PC-3 (cell line): Measurements from ENCODE around the gene CCNY. TPM values are rescaled to one million over a fixed set of nuclear protein-coding genes. Genes with fewer than 3 reads are reported as not detected.

ENCODE experiments used
- ATAC-seq: fragments of 200-7000 bp; cut with Tn5 transposase; 2 replicates; pipeline ENCODE4 v1.9.1; 2020; ENCODE audit warnings: mild to moderate bottlenecking, moderate library complexity
- Bru-seq: library from RNA; stranded (reverse); fragments of 400-500 nt; gene quantifications from one replicate; lab custom pipeline; 2021; lab: Mats Ljungman, UMichigan
- BruChase-seq, 2 experiments: library from RNA; stranded (reverse); fragments of 400-500 nt; gene quantifications; one replicate each; lab custom pipeline; 2021; lab: Mats Ljungman, UMichigan
- BruUV-seq: library from RNA; stranded (reverse); fragments of 400-500 nt; replicated peaks from 2 replicates; lab custom pipeline; 2021; lab: Mats Ljungman, UMichigan
- CTCF ChIA-PET: fragments of 300-600 bp; sonication (Branson Sonifier 250); formaldehyde crosslinking; loops from one replicate; lab custom pipeline; 2022; ENCODE audit warnings: antibody characterized with exemption; lab: Charles Lee
- POLR2A ChIA-PET: fragments of 300-600 bp; sonication (Branson Sonifier 250); formaldehyde crosslinking; loops from one replicate; lab custom pipeline; 2022; ENCODE audit warnings: antibody characterized with exemption; ENCODE audit not compliant: unreplicated experiment; lab: Charles Lee
- DNase-seq: peaks from one replicate; pipeline ENCODE4 v3.0.0-alpha.2; 2015
- H2AFZ ChIP-seq: fragments of 300-600 bp; sonication (generic); 2 replicates; pipeline ENCODE4 v1.6.0; 2016; ENCODE audit warnings: antibody characterized with exemption, low read length
- H3F3A ChIP-seq: fragments of 300-600 bp; sonication (generic); one replicate; pipeline ENCODE4 v1.6.0; 2017; ENCODE audit warnings: antibody characterized with exemption, low read length, control low read depth, mild to moderate bottlenecking; ENCODE audit not compliant: unreplicated experiment
- H3K27ac ChIP-seq: fragments of 300-600 bp; sonication (generic); 2 replicates; pipeline ENCODE4 v1.5.1; 2016; ENCODE audit warnings: mild to moderate bottlenecking, low read length
- H3K27me3 ChIP-seq: fragments of 300-600 bp; sonication (generic); 2 replicates; pipeline ENCODE4 v1.6.1; 2016; ENCODE audit warnings: low read length, mixed read lengths
- H3K36me3 ChIP-seq: fragments of 300-600 bp; sonication (generic); 2 replicates; pipeline ENCODE4 v1.6.1; 2016; ENCODE audit warnings: low read depth, mixed run types, low read length, mixed read lengths
- H3K4me1 ChIP-seq: fragments of 300-600 bp; sonication (generic); 2 replicates; pipeline ENCODE4 v1.5.1; 2016; ENCODE audit warnings: low read length; ENCODE audit not compliant: insufficient read depth
- H3K4me2 ChIP-seq: fragments of 300-600 bp; sonication (generic); 2 replicates; pipeline ENCODE4 v1.6.0; 2016; ENCODE audit warnings: low read length
- H3K4me3 ChIP-seq: fragments of 300-600 bp; sonication (generic); 2 replicates; pipeline ENCODE4 v1.5.1; 2016; ENCODE audit warnings: mild to moderate bottlenecking, low read length, mixed read lengths
- H3K79me2 ChIP-seq: fragments of 300-600 bp; sonication (generic); 2 replicates; pipeline ENCODE4 v1.6.1; 2017; ENCODE audit warnings: low read length, mixed read lengths
- H3K9ac ChIP-seq: fragments of 300-600 bp; sonication (generic); 2 replicates; pipeline ENCODE4 v1.6.0; 2016; ENCODE audit warnings: mild to moderate bottlenecking, low read length
- H3K9me2 ChIP-seq: fragments of 300-600 bp; sonication (generic); replicated peaks from 2 replicates; pipeline ENCODE4 v1.6.1; 2016; ENCODE audit warnings: mixed run types, low read length, mixed read lengths
- H3K9me3 ChIP-seq: fragments of 300-600 bp; sonication (generic); 2 replicates; pipeline ENCODE4 v1.6.1; 2016; ENCODE audit warnings: low read length, mixed read lengths
- H4K20me1 ChIP-seq: fragments of 300-600 bp; sonication (generic); 2 replicates; pipeline ENCODE4 v1.6.1; 2016; ENCODE audit warnings: low read length, mixed read lengths
- CTCF ChIP-seq: fragments of 300-600 bp; sonication (generic); conservative IDR thresholded peaks from 2 replicates; pipeline ENCODE4 v1.5.1; 2017; ENCODE audit warnings: antibody characterized with exemption, low read depth, mild to moderate bottlenecking, low read length
- EZH2 ChIP-seq: fragments of 300-600 bp; sonication (generic); IDR thresholded peaks from one replicate; pipeline ENCODE4 v1.6.1; 2017; ENCODE audit warnings: antibody characterized with exemption, mild to moderate bottlenecking, low read length; ENCODE audit not compliant: unreplicated experiment
- EZH2phosphoT487 ChIP-seq: fragments of 300-600 bp; sonication (generic); IDR thresholded peaks from 2 replicates; pipeline ENCODE4 v1.6.1; 2018; ENCODE audit warnings: mild to moderate bottlenecking, antibody characterized with exemption, low read length, borderline replicate concordance
- intact Hi-C: fragments of 100-400 bp; cut with micrococcal nuclease; formaldehyde crosslinking; loops from 2 replicates; pipeline ENCODE4 v1.9.0; 2023
- long read RNA-seq: library from polyadenylated mRNA; unstranded; transcript quantifications from one replicate; pipeline ENCODE4 v2.0.0, GENCODE V29; 2021; ENCODE audit not compliant: unreplicated experiment
- total RNA-seq: library from RNA; depleted of rRNA; stranded (reverse); fragments of >200 nt; gene quantifications from 2 replicates; pipeline ENCODE4 v1.2.3, GENCODE V29; 2014; rRNA removed

Gene CCNY
- total RNA-seq (145 and 146 TPM in 2 replicates), Bru-seq, nascent RNA (percentile 96 among the genes with signal in this experiment), BruChase-seq, experiment 1, labeled RNA remaining after a 6-hour chase (percentile 89 among the genes with signal in this experiment), BruChase-seq, experiment 2, labeled RNA remaining after a 2-hour chase (percentile 93 among the genes with signal in this experiment)
- long read RNA-seq, full-length matches to known transcripts, result 931 of 1,286 reads
- long read RNA-seq, partial matches to known transcripts, result 121 of 1,286 reads
- long read RNA-seq, other reads (novel, unspliced or antisense), result 234 of 1,286 reads

GRCh38 chr10:35336084-35336831, at the start of gene CCNY:
Gene CCNY (plus strand): TSS chr10:35336509. CDS start chr10:35337054, 545 bp downstream.
- intact Hi-C loops, result loop anchor here (2.0 to 5.0 kb wide), 2 partner anchors 51 to 117 kb away; no protein-coding TSS in a partner anchor
- ATAC-seq (peak; percentile 63), DNase-seq (peak; percentile 93)
- Histone ChIP-seq H3K4me2 (peak within 1 kb of the TSS; percentile 82), H3K79me2 (peaks cover 87% of the 10 kb centered on the region), H3K9me3 (no peaks in the 10 kb centered on the region), H3F3A (peaks cover 12% of the 10 kb centered on the region), H3K4me3 (peak within 1 kb of the TSS; percentile 78), H4K20me1 (peaks cover 53% of the 10 kb centered on the region), H3K9me2 (no peaks in the 10 kb centered on the region), H2AFZ (peak within 1 kb of the TSS; percentile 69), H3K4me1 (peaks cover 64% of the 10 kb centered on the region), H3K27ac (peak within 1 kb of the TSS; percentile 13), H3K36me3 (peaks cover 16% of the 10 kb centered on the region), H3K27me3 (no peaks in the 10 kb centered on the region), H3K9ac (peak within 1 kb of the TSS; percentile 83)
- TF ChIP-seq CTCF (no peak), EZH2 (no peak), EZH2phosphoT487 (no peak)
- ChIA-PET CTCF (no interaction called here), POLR2A (interaction anchor here (0.6 kb wide), 1 partner anchor 81 kb away, joined by 3 read pairs; no protein-coding TSS in a partner anchor)
- BruUV-seq, result no TSS peak

GRCh38 chr10:35289198-35289597, 47.1 kb upstream of the CCNY start:
- H3K27ac ChIP-seq, result no peak overlapping the region
- no TSS peak for BruUV-seq
- no peaks in the 10 kb centered on the region for H4K20me1 ChIP-seq
- H3K9me3 ChIP-seq, result no peaks in the 10 kb centered on the region
- ChIA-PET CTCF (interaction anchor here (0.6 kb wide), 1 partner anchor 22 kb away, joined by 4 read pairs; no protein-coding TSS in a partner anchor), POLR2A (no interaction called here)
- no peak overlapping the region for H3K9ac ChIP-seq
- TF ChIP-seq EZH2phosphoT487, result no peak
- TF ChIP-seq EZH2, result no peak
- TF ChIP-seq CTCF, result no peak
- H3K36me3 ChIP-seq, result no peaks in the 10 kb centered on the region
- H3K79me2 ChIP-seq, result no peaks in the 10 kb centered on the region
- H3K4me1 ChIP-seq, result no peaks in the 10 kb centered on the region
- H3K9me2 ChIP-seq, result no peaks in the 10 kb centered on the region
- H3K4me3 ChIP-seq, result no peak overlapping the region
- no peaks in the 10 kb centered on the region for H3K27me3 ChIP-seq
- no peak overlapping the region for H2AFZ ChIP-seq
- ATAC-seq (no peak), DNase-seq (no peak)
- H3K4me2 ChIP-seq, result no peak overlapping the region
- no peaks in the 10 kb centered on the region for H3F3A ChIP-seq
- intact Hi-C loops, result no loop called here
